GM13976 (cell line): ENCODE data around the gene FNIP1.
"Not testable (repeated sequence)": the region's sequence is repeated elsewhere in the genome, so short reads cannot be mapped to it uniquely, and the experiment has no call there.

Source experiments
- DNase-seq: peaks from one replicate; pipeline ENCODE4 v3.0.0; 2012; ENCODE audit warnings: low spot score
- in situ Hi-C: fragments of 300-500 bp; cut with MboI; formaldehyde crosslinking; loops from one replicate; pipeline ENCODE4 v1.12.0; 2022; ENCODE audit warnings: low sequenced_read_pairs, mixed read lengths, inconsistent platforms; ENCODE audit not compliant: unreplicated experiment
- TF ChIP-seq, protein P1 (sequence below): IDR thresholded peaks from 2 replicates; pipeline ENCODE4 v1.5.1; 2012; ENCODE audit warnings: borderline replicate concordance, mild to moderate bottlenecking; ENCODE audit not compliant: insufficient read depth; ENCODE audit errors: extremely low read depth, missing control alignments, control extremely low read depth

The FNIP1 gene

DNA sequence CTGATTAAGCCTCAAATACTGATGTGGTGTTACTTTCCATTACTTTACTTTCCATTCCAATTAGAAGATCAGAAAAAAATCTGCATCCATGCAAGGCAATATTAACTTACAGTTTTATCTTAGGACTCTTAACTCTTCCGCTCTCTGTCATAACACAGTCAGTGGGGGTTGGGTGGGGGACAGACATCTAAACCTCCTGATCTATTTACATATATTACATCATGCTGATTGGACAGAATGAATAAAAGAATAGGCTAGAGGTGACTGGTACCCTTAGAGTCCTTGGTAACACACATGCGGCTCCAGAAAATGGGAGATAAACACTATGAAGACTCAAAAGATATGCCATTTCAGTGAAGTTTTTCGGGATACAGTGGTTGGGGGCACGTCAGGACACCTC, 189.4 kb downstream of the FNIP1 start:
- no peak for DNase-seq
- TF ChIP-seq, protein P1, sequence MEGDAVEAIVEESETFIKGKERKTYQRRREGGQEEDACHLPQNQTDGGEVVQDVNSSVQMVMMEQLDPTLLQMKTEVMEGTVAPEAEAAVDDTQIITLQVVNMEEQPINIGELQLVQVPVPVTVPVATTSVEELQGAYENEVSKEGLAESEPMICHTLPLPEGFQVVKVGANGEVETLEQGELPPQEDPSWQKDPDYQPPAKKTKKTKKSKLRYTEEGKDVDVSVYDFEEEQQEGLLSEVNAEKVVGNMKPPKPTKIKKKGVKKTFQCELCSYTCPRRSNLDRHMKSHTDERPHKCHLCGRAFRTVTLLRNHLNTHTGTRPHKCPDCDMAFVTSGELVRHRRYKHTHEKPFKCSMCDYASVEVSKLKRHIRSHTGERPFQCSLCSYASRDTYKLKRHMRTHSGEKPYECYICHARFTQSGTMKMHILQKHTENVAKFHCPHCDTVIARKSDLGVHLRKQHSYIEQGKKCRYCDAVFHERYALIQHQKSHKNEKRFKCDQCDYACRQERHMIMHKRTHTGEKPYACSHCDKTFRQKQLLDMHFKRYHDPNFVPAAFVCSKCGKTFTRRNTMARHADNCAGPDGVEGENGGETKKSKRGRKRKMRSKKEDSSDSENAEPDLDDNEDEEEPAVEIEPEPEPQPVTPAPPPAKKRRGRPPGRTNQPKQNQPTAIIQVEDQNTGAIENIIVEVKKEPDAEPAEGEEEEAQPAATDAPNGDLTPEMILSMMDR = no peak
- in situ Hi-C loops = no loop called here

DNA sequence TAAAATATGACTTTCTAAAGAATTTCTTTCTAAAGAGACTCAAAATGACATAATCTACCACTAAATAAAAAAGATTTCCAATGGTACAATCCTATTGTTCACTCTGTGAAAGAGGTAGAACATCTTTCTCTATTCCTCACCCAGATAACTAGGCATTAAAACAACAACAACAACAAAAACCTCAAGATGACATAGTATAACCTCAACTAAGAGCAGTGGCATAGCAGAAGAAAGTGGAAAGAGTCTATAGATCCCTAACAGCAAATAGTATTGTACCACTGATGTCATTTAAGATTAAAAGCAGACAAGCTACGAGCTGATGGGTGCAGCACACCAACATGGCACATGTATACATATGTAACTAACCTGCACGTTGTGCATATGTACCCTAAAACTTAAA, 191.7 kb downstream of the FNIP1 start:
- DNase-seq = no peak
- TF ChIP-seq, protein P1 = no peak
- in situ Hi-C loops = no loop called here

DNA sequence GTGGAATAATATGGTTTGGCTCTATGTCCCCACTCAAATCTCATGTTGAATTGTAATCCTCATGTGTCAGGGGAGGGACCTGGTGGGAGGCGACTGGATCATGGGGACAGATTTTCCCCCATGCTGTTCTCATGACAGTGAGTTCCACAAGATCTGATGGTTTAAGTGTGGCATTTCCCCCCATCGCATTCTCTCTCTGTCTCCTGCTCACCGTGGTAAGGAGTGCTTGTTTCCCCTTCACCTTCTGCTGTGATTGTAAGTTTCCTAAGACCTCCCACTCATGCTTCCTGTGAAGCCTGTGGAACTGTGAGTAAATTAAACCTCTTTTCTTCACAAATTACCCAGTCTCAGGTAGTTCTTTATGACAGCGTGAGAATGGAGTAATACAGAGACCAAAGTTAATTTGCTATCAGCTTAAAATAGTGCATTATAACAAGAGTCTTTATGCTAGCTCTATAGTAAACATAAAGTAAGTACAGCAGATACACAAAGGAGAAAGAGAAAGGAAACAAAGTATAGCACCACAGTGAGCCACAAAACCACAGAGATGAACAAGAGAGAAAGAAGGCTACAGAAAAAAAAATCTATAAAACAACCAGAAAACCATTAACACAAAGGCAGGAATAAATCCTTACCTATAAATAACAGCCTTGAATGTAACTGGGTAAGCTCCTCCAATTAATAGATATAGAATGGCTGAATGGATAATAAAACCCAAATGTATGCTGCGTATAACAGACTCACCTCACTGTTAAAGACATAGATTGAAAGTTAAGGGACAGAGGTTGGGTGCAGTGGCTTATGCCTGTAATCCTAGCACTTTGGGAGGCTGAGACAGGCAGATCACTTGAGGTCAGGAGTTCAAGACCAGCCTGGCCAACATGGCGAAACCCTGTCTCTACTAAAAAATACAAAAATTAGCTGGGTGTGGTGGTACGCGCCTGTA, 201.5 kb downstream of the FNIP1 start:
- peak; percentile 44 for DNase-seq
- in situ Hi-C loops = loop anchor here (10.0 kb wide), 2 partner anchors 189 to 409 kb away; no protein-coding TSS in a partner anchor
- TF ChIP-seq, protein P1 = no peak

DNA sequence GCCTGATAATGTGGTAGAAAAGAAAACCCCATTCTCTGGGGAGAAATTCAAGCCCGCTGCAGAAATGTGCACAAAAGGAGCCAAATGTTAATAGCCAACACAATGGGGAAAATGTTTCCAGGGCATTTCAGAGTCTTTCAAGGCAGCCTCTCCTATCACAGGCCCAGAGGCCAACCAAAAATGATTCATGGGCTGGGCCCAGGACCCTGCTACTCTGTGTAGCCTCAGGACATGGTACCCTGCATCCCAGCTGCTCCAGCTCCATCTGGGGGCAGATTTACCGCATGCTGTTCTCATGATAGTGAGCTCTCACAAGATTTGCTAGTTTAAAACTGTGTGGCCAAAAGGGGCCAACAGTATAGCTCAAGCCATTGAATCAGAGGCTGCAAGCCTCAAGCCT, 202.9 kb downstream of the FNIP1 start:
- in situ Hi-C loops = loop anchor here (10.0 kb wide), 2 partner anchors 191 to 411 kb away; no protein-coding TSS in a partner anchor
- TF ChIP-seq, protein P1 = no peak
- DNase-seq = no peak

DNA sequence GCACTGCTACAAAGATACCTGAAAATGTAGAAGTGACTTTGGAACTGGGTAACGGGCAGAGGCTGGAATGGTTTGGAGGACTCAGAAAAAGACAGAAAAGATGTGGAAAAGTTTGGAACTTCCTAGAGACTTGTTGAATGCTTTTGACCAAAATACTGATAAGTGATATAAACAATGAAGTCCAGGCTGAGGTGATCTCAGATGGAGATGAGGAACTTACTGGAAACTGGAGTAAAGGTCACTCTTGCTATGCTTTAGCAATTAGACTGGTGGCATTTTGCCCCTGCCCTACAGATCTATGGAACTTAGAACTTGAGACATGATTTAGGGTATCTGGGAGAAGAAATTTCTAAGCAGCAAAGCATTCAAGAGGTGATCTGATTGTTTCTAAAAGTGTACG, 203.4 kb downstream of the FNIP1 start:
- DNase-seq = not testable (repeated sequence)
- in situ Hi-C loops = loop anchor here (10.0 kb wide), 2 partner anchors 191 to 411 kb away; no protein-coding TSS in a partner anchor
